SK-N-SH (cell line): ENCODE results near the gene TRIM46. TPM values are rescaled to one million over a fixed set of nuclear protein-coding genes. Genes with fewer than 3 reads are reported as not detected.

Source experiments
- CTCF ChIA-PET: fragments of 300-600, 350-600 bp; formaldehyde crosslinking; extraction: SDS; loops from one replicate; lab custom pipeline; 2021; lab: Yijun Ruan, JAX
- POLR2A ChIA-PET: fragments of 350-600 bp; sonication (Branson Sonifier 250); formaldehyde crosslinking; extraction: SDS; loops from one replicate; lab custom pipeline; 2020; ENCODE audit warnings: antibody characterized with exemption, inconsistent platforms; lab: Yijun Ruan, JAX
- DNase-seq: peaks from one replicate; pipeline ENCODE4 v3.0.0; 2012
- H2AFZ ChIP-seq: fragments of 200-600 bp; sonication (generic); 2 replicates; pipeline ENCODE4 v1.8.1; 2016; ENCODE audit warnings: antibody characterized with exemption, mild to moderate bottlenecking, low read depth
- H3F3A ChIP-seq: fragments of 200-600 bp; sonication (generic); replicated peaks from 2 replicates; pipeline ENCODE3; 2016; ENCODE audit warnings: antibody characterized with exemption, mild to moderate bottlenecking; ENCODE audit not compliant: insufficient read depth
- H3K27ac ChIP-seq, 2 experiments: fragments of 200-500 bp in 1 of 2; fragments of 200-600 bp in 1 of 2; sonication (Bioruptor generic) in 1 of 2; sonication (generic), shearing (Covaris generic) in 1 of 2; 2 replicates each; pipeline versions ENCODE4 v1.5.1 to v1.6.1; 2014 to 2016; ENCODE audit warnings: low read depth in 2 of 2, inconsistent platforms in 1 of 2, low read length in 1 of 2, mild to moderate bottlenecking in 1 of 2, mixed read lengths in 1 of 2
- H3K27me3 ChIP-seq: fragments of 200-600 bp; sonication (generic), shearing (Covaris generic); 2 replicates; pipeline ENCODE4 v1.6.1; 2016; ENCODE audit warnings: mixed run types; ENCODE audit not compliant: insufficient read depth
- H3K36me3 ChIP-seq, 2 experiments: fragments of 200-500 bp in 1 of 2; fragments of 200-600 bp in 1 of 2; sonication (Bioruptor generic) in 1 of 2; sonication (generic) in 1 of 2; replicated peaks in 1 of 2; 2 replicates each; pipeline versions ENCODE3 to v1.5.1; 2014 to 2016; ENCODE audit warnings: low read length in 1 of 2, mild to moderate bottlenecking in 1 of 2; ENCODE audit not compliant: insufficient read depth in 2 of 2, control insufficient read depth in 1 of 2
- H3K4me1 ChIP-seq, 2 experiments: fragments of 200-500 bp in 1 of 2; fragments of 200-600 bp in 1 of 2; sonication (Bioruptor generic) in 1 of 2; sonication (generic), shearing (Covaris generic) in 1 of 2; 2 replicates each; pipeline versions ENCODE4 v1.5.1 to v1.6.1; 2014 to 2016; ENCODE audit warnings: low read depth in 1 of 2, low read length in 1 of 2, mixed run types in 1 of 2; ENCODE audit not compliant: insufficient read depth in 2 of 2, control insufficient read depth in 1 of 2
- H3K4me2 ChIP-seq: fragments of 200-600 bp; sonication (generic), shearing (Covaris generic); 2 replicates; pipeline ENCODE4 v1.6.1; 2017; ENCODE audit warnings: mixed run types
- H3K4me3 ChIP-seq, 2 experiments: fragments of 200-500 bp in 1 of 2; fragments of 200-600 bp in 1 of 2; sonication (Bioruptor generic) in 1 of 2; sonication (generic), shearing (Covaris generic) in 1 of 2; 2 replicates each; pipeline versions ENCODE4 v1.5.1 to v1.8.1; 2014 to 2016; ENCODE audit warnings: low read depth in 2 of 2, inconsistent platforms in 1 of 2, low read length in 1 of 2, mild to moderate bottlenecking in 1 of 2, mixed read lengths in 1 of 2, moderate library complexity in 1 of 2
- H3K79me2 ChIP-seq: fragments of 200-600 bp; sonication (generic); 2 replicates; pipeline ENCODE4 v1.8.1; 2017; ENCODE audit warnings: mild to moderate bottlenecking; ENCODE audit not compliant: insufficient read depth
- H3K9ac ChIP-seq: fragments of 200-600 bp; sonication (generic); 2 replicates; pipeline ENCODE4 v1.6.1; 2017; ENCODE audit warnings: mixed run types
- H3K9me2 ChIP-seq: fragments of 200-600 bp; sonication (generic); 2 replicates; pipeline ENCODE4 v1.6.1; 2017; ENCODE audit warnings: mixed run types
- H3K9me3 ChIP-seq: fragments of 200-600 bp; sonication (generic); 2 replicates; pipeline ENCODE4 v1.6.1; 2017; ENCODE audit warnings: mixed run types, mild to moderate bottlenecking, moderate library complexity
- H4K20me1 ChIP-seq: fragments of 200-600 bp; sonication (generic); 2 replicates; pipeline ENCODE4 v1.6.1; 2017; ENCODE audit warnings: mild to moderate bottlenecking, mixed run types; ENCODE audit not compliant: insufficient read depth
- CHD2 ChIP-seq: fragments of 150-350 bp; IDR thresholded peaks from 2 replicates; pipeline ENCODE4 v1.6.1; 2018; ENCODE audit warnings: low read length; ENCODE audit not compliant: partially characterized antibody
- EZH2phosphoT487 ChIP-seq: fragments of 200-600 bp; sonication (generic); IDR thresholded peaks from 2 replicates; pipeline ENCODE4 v1.6.1; 2017; ENCODE audit warnings: low read depth, mixed run types, mild to moderate bottlenecking, antibody characterized with exemption, moderate library complexity, borderline replicate concordance
- FOXM1 ChIP-seq: IDR thresholded peaks from 2 replicates; pipeline ENCODE4 v1.4.0; 2012; ENCODE audit warnings: low read depth, mild to moderate bottlenecking
- GABPA ChIP-seq: IDR thresholded peaks from 2 replicates; pipeline ENCODE4 v1.4.0; 2012; ENCODE audit warnings: low read depth, mild to moderate bottlenecking
- GATA2 ChIP-seq: sonication (generic); formaldehyde crosslinking; IDR thresholded peaks from 2 replicates; pipeline ENCODE4 v1.5.0; 2020; ENCODE audit warnings: mild to moderate bottlenecking, missing genetic modification reagents
- JUND ChIP-seq: IDR thresholded peaks from 2 replicates; pipeline ENCODE4 v1.4.0; 2012
- MEF2A ChIP-seq: IDR thresholded peaks from 2 replicates; pipeline ENCODE4 v1.4.0; 2012; ENCODE audit warnings: low read depth, borderline replicate concordance
- NFIC ChIP-seq: IDR thresholded peaks from 2 replicates; pipeline ENCODE4 v1.4.0; 2012; ENCODE audit warnings: borderline replicate concordance
- NRF1 ChIP-seq: IDR thresholded peaks from 2 replicates; pipeline ENCODE4 v1.6.1; 2012; ENCODE audit warnings: low read depth, mild to moderate bottlenecking, low read length
- POLR2AphosphoS5 ChIP-seq: IDR thresholded peaks from 2 replicates; pipeline ENCODE4 v1.6.1; 2012; ENCODE audit warnings: low read depth, low read length
- RAD21 ChIP-seq: IDR thresholded peaks from 2 replicates; pipeline ENCODE4 v1.6.1; 2012; ENCODE audit warnings: mild to moderate bottlenecking, low read length
- RCOR1 ChIP-seq: fragments of 150-350 bp; IDR thresholded peaks from 2 replicates; pipeline ENCODE4 v1.6.1; 2017; ENCODE audit warnings: antibody characterized with exemption, low read length
- RXRA ChIP-seq: IDR thresholded peaks from 2 replicates; pipeline ENCODE4 v1.4.0; 2012; ENCODE audit warnings: low read depth, mild to moderate bottlenecking, borderline replicate concordance
- SIN3A ChIP-seq: IDR thresholded peaks from 2 replicates; pipeline ENCODE4 v1.6.1; 2012; ENCODE audit warnings: low read depth, mild to moderate bottlenecking, low read length, moderate library complexity, borderline replicate concordance
- SMC3 ChIP-seq: IDR thresholded peaks from 2 replicates; pipeline ENCODE4 v1.6.1; 2012; ENCODE audit warnings: low read depth, low read length, improper control_type of control experiment
- TAF1 ChIP-seq: IDR thresholded peaks from 2 replicates; pipeline ENCODE4 v1.6.1; 2012; ENCODE audit warnings: low read depth, mild to moderate bottlenecking, low read length, moderate library complexity, borderline replicate concordance
- TEAD4 ChIP-seq: IDR thresholded peaks from 2 replicates; pipeline ENCODE4 v1.4.0; 2012; ENCODE audit warnings: mild to moderate bottlenecking, borderline replicate concordance; ENCODE audit not compliant: insufficient read depth
- WGBS: methylation state at CpG from one replicate; pipeline ENCODE4 v1.1.6; 2017; ENCODE audit warnings: low lambda C conversion rate; 5-methylcytosine and 5-hydroxymethylcytosine counted together
- polyA plus RNA-seq, 3 experiments: library from polyadenylated mRNA; depleted of rRNA; stranded (reverse); fragments of >200 nt; gene quantifications; 2 replicates each; pipeline ENCODE4 v1.2.3, GENCODE V29; 2012
- TF ChIP-seq, protein P1 (sequence below): IDR thresholded peaks from 2 replicates; pipeline ENCODE4; 2012
- TF ChIP-seq, protein P2 (sequence below): fragments of 150-350 bp; IDR thresholded peaks from 2 replicates; pipeline ENCODE4 v1.6.1; 2016; ENCODE audit warnings: mild to moderate bottlenecking, low read depth, low read length
- TF ChIP-seq, protein P3 (sequence below): IDR thresholded peaks from 2 replicates; pipeline ENCODE4 v1.6.1; 2012; ENCODE audit warnings: mild to moderate bottlenecking, low read depth, low read length, moderate library complexity
- TF ChIP-seq, protein P4 (sequence below): IDR thresholded peaks from 2 replicates; pipeline ENCODE4 v1.4.0; 2012; ENCODE audit warnings: low read depth

Gene TRIM46
- polyA plus RNA-seq, 1 of the 3 experiments (the other 2 are of a cell fraction): 12.7 TPM

DNA sequence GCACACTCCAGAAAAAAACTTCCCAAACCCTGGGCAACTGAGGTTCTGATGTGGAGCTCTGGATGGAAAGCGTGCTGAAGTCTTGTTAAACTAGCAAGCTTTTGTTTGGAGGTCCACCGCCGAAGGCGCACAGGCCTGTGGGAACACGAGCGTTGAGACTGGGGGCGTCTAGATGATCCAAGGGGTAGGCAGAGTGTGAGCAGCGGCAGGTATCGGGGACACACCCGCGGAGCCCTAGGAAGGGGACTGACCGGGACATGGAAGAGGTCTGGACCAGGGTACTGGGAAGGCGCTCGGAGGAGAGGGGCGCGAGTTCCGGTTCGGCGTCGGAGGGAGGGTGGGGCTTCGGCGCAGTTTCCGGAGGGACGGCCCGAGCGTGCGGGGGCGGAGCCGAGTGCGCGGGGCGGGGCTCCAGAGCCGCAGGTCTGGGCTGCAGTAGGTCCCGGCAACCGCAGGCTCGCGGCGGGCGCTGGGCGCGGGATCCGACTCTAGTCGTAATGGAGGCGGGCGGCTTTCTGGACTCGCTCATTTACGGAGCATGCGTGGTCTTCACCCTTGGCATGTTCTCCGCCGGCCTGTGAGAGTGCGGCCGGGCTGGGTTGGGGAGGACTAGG lies 38.1 kb upstream of the TRIM46 start, which contains the start of gene SLC50A1:
TSS of gene SLC50A1 (plus strand) at position 438 of the 614 bp plus-strand sequence. CDS start at position 498, 60 bp downstream.
- POLR2A ChIA-PET: interaction anchor here (1.0 to 1.6 kb wide), 3 partner anchors 32 to 44 kb away, joined by 3 to 5 read pairs (median 4); partner anchors contain the start of genes KRTCAP2 and TRIM46

DNA sequence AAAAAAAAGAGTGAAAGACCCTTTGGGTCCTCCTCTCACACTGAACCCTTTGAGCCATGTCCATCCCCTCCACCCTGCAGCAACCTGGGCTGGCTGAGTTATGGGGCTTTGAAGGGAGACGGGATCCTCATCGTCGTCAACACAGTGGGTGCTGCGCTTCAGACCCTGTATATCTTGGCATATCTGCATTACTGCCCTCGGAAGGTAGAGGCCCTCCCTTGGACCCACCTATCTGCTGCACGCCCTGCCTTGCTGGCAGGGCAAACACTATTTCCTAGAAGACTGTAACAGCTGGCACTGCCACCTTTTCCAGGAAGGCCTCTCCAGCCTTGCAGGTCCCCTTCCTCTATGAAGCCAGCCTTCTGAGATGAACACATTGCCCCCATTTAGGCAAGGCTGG lies 36.9 kb upstream of the TRIM46 start:
- ChIA-PET CTCF (interaction anchor here (0.8 to 5.6 kb wide), 8 partner anchors 10 to 56 kb away, joined by 3 to 43 read pairs (median 8); partner anchors contain the start of gene KRTCAP2), POLR2A (interaction anchor here (1.1 kb wide), 1 partner anchor 37 kb away, joined by 3 read pairs; the partner anchor contains the start of genes KRTCAP2 and TRIM46)
- no peaks in the 10 kb centered on the region for H3K9me3 ChIP-seq
- peak overlapping the region; percentile 81 for H2AFZ ChIP-seq
- no peaks in the 10 kb centered on the region for H3K27me3 ChIP-seq
- H3K9ac ChIP-seq: peak overlapping the region; percentile 89
- WGBS: 45% methylated on average over 6 of the region's 6 CpGs
- no peaks in the 10 kb centered on the region for H4K20me1 ChIP-seq
- no peaks in the 10 kb centered on the region for H3K9me2 ChIP-seq
- H3K27ac ChIP-seq: peak overlapping the region; percentile 74 to 96; a peak in 3 of 4 replicates
- peaks cover 6 to 36% of the 10 kb centered on the region in 2 experiments; a peak in 3 of 4 replicates for H3K4me1 ChIP-seq
- H3K4me2 ChIP-seq: peak overlapping the region; percentile 91
- H3K79me2 ChIP-seq: peaks cover 42% of the 10 kb centered on the region
- no peak for DNase-seq
- peak overlapping the region; percentile 72 to 73 for H3K4me3 ChIP-seq
- peaks cover 29% of the 10 kb centered on the region for H3F3A ChIP-seq
- peaks cover 17 to 29% of the 10 kb centered on the region in 2 experiments for H3K36me3 ChIP-seq
- no peak for TF ChIP-seq GATA2 (CRISPR knock-in tag)
- no peak for TF ChIP-seq FOXM1
- TF ChIP-seq JUND: no peak
- no peak for TF ChIP-seq TEAD4
- TF ChIP-seq SIN3A: no peak
- no peak for TF ChIP-seq NFIC
- TF ChIP-seq, protein P1, sequence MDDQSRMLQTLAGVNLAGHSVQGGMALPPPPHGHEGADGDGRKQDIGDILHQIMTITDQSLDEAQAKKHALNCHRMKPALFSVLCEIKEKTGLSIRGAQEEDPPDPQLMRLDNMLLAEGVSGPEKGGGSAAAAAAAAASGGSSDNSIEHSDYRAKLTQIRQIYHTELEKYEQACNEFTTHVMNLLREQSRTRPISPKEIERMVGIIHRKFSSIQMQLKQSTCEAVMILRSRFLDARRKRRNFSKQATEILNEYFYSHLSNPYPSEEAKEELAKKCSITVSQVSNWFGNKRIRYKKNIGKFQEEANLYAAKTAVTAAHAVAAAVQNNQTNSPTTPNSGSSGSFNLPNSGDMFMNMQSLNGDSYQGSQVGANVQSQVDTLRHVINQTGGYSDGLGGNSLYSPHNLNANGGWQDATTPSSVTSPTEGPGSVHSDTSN: no peak
- TF ChIP-seq, protein P2, sequence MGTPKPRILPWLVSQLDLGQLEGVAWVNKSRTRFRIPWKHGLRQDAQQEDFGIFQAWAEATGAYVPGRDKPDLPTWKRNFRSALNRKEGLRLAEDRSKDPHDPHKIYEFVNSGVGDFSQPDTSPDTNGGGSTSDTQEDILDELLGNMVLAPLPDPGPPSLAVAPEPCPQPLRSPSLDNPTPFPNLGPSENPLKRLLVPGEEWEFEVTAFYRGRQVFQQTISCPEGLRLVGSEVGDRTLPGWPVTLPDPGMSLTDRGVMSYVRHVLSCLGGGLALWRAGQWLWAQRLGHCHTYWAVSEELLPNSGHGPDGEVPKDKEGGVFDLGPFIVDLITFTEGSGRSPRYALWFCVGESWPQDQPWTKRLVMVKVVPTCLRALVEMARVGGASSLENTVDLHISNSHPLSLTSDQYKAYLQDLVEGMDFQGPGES: no peak
- no peak for TF ChIP-seq RAD21
- TF ChIP-seq SMC3: no peak
- TF ChIP-seq, protein P3, sequence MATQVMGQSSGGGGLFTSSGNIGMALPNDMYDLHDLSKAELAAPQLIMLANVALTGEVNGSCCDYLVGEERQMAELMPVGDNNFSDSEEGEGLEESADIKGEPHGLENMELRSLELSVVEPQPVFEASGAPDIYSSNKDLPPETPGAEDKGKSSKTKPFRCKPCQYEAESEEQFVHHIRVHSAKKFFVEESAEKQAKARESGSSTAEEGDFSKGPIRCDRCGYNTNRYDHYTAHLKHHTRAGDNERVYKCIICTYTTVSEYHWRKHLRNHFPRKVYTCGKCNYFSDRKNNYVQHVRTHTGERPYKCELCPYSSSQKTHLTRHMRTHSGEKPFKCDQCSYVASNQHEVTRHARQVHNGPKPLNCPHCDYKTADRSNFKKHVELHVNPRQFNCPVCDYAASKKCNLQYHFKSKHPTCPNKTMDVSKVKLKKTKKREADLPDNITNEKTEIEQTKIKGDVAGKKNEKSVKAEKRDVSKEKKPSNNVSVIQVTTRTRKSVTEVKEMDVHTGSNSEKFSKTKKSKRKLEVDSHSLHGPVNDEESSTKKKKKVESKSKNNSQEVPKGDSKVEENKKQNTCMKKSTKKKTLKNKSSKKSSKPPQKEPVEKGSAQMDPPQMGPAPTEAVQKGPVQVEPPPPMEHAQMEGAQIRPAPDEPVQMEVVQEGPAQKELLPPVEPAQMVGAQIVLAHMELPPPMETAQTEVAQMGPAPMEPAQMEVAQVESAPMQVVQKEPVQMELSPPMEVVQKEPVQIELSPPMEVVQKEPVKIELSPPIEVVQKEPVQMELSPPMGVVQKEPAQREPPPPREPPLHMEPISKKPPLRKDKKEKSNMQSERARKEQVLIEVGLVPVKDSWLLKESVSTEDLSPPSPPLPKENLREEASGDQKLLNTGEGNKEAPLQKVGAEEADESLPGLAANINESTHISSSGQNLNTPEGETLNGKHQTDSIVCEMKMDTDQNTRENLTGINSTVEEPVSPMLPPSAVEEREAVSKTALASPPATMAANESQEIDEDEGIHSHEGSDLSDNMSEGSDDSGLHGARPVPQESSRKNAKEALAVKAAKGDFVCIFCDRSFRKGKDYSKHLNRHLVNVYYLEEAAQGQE: no peak
- no peak for TF ChIP-seq POLR2AphosphoS5

More for the DNA sequence above, 38.1 kb upstream of the TRIM46 start, which contains the start of gene SLC50A1:
- CTCF ChIA-PET: interaction anchor here (0.7 to 5.6 kb wide), 12 partner anchors 11 to 286 kb away, joined by 3 to 43 read pairs (median 4); partner anchors contain the start of genes KRTCAP2, MTX1 and THBS3
- no peaks in the 10 kb centered on the region for H3K9me2 ChIP-seq
- H2AFZ ChIP-seq: peak within 1 kb of the TSS; percentile 81
- no peaks in the 10 kb centered on the region for H3K27me3 ChIP-seq
- peak within 1 kb of the TSS; percentile 89 for H3K9ac ChIP-seq
- peaks cover 17 to 34% of the 10 kb centered on the region in 2 experiments for H3K36me3 ChIP-seq
- peaks cover 36% of the 10 kb centered on the region for H3F3A ChIP-seq
- DNase-seq: peak; percentile 97
- H4K20me1 ChIP-seq: no peaks in the 10 kb centered on the region
- H3K4me2 ChIP-seq: peak within 1 kb of the TSS; percentile 91
- TF ChIP-seq TAF1: peak; percentile 76; the same call in 1 of the 2 replicates
- peak; percentile 8; the same call in 1 of the 2 replicates for TF ChIP-seq RCOR1
- TF ChIP-seq SIN3A: 0 out of 2 replicates have a peak, but pooled peaks have one; percentile 50
- no peak for TF ChIP-seq RXRA
- TF ChIP-seq, protein P4, sequence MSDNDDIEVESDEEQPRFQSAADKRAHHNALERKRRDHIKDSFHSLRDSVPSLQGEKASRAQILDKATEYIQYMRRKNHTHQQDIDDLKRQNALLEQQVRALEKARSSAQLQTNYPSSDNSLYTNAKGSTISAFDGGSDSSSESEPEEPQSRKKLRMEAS: peak; percentile 77
- TF ChIP-seq GABPA: peak; percentile 83
- TF ChIP-seq NRF1: peak; percentile 61
- TF ChIP-seq JUND: no peak
- no peak for TF ChIP-seq EZH2phosphoT487
- TF ChIP-seq MEF2A: no peak
- TF ChIP-seq CHD2: peak; percentile 11
- peak; percentile 85 for TF ChIP-seq POLR2AphosphoS5
- H3K4me3 ChIP-seq: peak within 1 kb of the TSS; percentile 72 to 73
- H3K27ac ChIP-seq: peak within 1 kb of the TSS; percentile 96 to 98
- H3K4me1 ChIP-seq: peaks cover 6 to 38% of the 10 kb centered on the region in 2 experiments; a peak in 3 of 4 replicates
- H3K79me2 ChIP-seq: peaks cover 42% of the 10 kb centered on the region
- H3K9me3 ChIP-seq: no peaks in the 10 kb centered on the region
- 2% methylated on average over 49 of the region's 52 CpGs for WGBS
